ENCODE results near the gene SPEN. TPM values are rescaled to one million over a fixed set of nuclear protein-coding genes. Genes with fewer than 3 reads are reported as not detected.

SPEN gene
- total RNA-seq, 4 donors from 2014 or later, result 41.4 to 63.6 (median 42.9) TPM

DNA sequence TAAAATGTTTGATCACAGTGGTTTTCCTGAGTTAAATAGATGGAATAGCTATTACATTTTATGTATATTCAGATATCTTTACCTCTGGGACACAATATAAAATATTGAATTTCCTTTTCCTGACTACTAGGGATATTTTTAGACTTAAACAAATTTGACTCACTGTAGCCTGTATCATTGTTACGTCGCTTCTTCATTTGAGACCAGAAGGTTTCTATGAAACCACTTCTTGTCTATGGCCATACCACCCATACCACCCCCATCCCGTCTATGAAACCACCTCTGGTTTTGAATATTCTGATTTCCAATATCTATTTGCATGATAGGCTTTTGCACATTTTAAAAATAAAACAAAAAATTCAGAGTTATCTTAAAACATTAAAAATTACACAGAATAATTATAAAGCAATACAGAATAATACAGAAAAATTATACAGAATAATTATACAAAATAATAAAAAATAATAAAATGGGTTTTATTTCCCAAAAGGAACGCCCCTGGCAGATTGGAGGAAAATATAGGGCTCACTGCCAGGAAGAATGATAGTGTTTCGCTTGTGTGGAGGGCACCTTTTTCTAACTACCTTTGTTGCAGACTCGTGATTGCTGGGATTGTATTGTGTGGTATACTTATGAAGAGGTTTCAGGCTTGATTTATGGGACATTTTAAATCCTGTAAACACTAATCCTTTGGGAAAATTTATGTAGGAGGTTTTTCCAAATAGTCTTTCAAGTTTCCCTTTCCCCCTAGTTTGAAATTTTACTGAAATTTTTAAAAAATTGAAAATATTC is 4.7 kb downstream of the SPEN start:
- intact Hi-C loops (cut with DNase I; ENCODE audit: low total_unique reads), result no loop called here
- H3K4me3 ChIP-seq (ENCODE audit: low read depth, poor library complexity, severe bottlenecking), result no peak overlapping the region
- WGBS, 2 donors, result 46 to 66% methylated on average over 6 of the region's 6 CpGs
- TF ChIP-seq, protein P1, sequence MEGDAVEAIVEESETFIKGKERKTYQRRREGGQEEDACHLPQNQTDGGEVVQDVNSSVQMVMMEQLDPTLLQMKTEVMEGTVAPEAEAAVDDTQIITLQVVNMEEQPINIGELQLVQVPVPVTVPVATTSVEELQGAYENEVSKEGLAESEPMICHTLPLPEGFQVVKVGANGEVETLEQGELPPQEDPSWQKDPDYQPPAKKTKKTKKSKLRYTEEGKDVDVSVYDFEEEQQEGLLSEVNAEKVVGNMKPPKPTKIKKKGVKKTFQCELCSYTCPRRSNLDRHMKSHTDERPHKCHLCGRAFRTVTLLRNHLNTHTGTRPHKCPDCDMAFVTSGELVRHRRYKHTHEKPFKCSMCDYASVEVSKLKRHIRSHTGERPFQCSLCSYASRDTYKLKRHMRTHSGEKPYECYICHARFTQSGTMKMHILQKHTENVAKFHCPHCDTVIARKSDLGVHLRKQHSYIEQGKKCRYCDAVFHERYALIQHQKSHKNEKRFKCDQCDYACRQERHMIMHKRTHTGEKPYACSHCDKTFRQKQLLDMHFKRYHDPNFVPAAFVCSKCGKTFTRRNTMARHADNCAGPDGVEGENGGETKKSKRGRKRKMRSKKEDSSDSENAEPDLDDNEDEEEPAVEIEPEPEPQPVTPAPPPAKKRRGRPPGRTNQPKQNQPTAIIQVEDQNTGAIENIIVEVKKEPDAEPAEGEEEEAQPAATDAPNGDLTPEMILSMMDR (IDR thresholded peaks at IDR 0.05), result no peak
- no peak for TF ChIP-seq POLR2A (IDR thresholded peaks at IDR 0.05)
- no peak for DNase-seq (ENCODE audit: low spot score in 2 of 2)

- TF ChIP-seq POLR2A (IDR thresholded peaks at IDR 0.05), result no peak
- TF ChIP-seq, protein P1 (IDR thresholded peaks at IDR 0.05), result no peak
- WGBS, 2 donors, result 73 to 80% methylated on average over 3 of the region's 3 CpGs
- intact Hi-C loops (cut with DNase I; ENCODE audit: low total_unique reads), result no loop called here
These were observed 5.4 kb downstream of the SPEN start for GRCh38 chr1:15852828-15853302.

GRCh38 chr1:15856888-15857287 is 9.4 kb downstream of the SPEN start:
- intact Hi-C loops (cut with DNase I; ENCODE audit: low total_unique reads), result no loop called here
- no peak for DNase-seq (ENCODE audit: low spot score in 2 of 2)
- TF ChIP-seq, protein P1 (IDR thresholded peaks at IDR 0.05), result no peak
- TF ChIP-seq POLR2A (IDR thresholded peaks at IDR 0.05), result no peak
- 92% methylated on average over 5 of the region's 5 CpGs for WGBS, 2 donors
- no peak overlapping the region for H3K4me3 ChIP-seq (ENCODE audit: low read depth, poor library complexity, severe bottlenecking)

More at GRCh38 chr1:15852828-15853302, 5.4 kb downstream of the SPEN start:
- DNase-seq (ENCODE audit: low spot score in 2 of 2), result no peak
- H3K4me3 ChIP-seq (ENCODE audit: low read depth, poor library complexity, severe bottlenecking), result no peak overlapping the region

GRCh38 chr1:15858069-15858670 is 10.7 kb downstream of the SPEN start:
- H3K4me3 ChIP-seq (ENCODE audit: low read depth, poor library complexity, severe bottlenecking), result no peak overlapping the region
- intact Hi-C loops (cut with DNase I; ENCODE audit: low total_unique reads), result no loop called here
- no peak for TF ChIP-seq POLR2A (IDR thresholded peaks at IDR 0.05)
- TF ChIP-seq, protein P1 (IDR thresholded peaks at IDR 0.05), result no peak
- DNase-seq (ENCODE audit: low spot score in 2 of 2), result no peak
- WGBS, 2 donors, result 83 to 88% methylated on average over 6 of the region's 6 CpGs

GRCh38 chr1:15858672-15859372 is 11.3 kb downstream of the SPEN start:
- WGBS, 2 donors, result 89 to 94% methylated on average over 8 of the region's 8 CpGs
- TF ChIP-seq, protein P1 (IDR thresholded peaks at IDR 0.05), result no peak
- no peak for TF ChIP-seq POLR2A (IDR thresholded peaks at IDR 0.05)
- intact Hi-C loops (cut with DNase I; ENCODE audit: low total_unique reads), result no loop called here
- no peak for DNase-seq (ENCODE audit: low spot score in 2 of 2)
- no peak overlapping the region for H3K4me3 ChIP-seq (ENCODE audit: low read depth, poor library complexity, severe bottlenecking)

Measured in lower leg skin (tissue), 4 donors.